GM23338 (cell line): ENCODE data around the gene ADRA1B. TPM values are rescaled to one million over a fixed set of nuclear protein-coding genes. Genes with fewer than 3 reads are reported as not detected.
A peak's percentile ranks its signal among the peaks of the same experiment; 100 is the strongest.

ENCODE experiments used
- ATAC-seq: fragments of 200-7000 bp; cut with Tn5 transposase; 3 replicates; pipeline ENCODE4 v1.9.1; 2020
- DNase-seq: peaks from one replicate; pipeline ENCODE4 v3.0.0-alpha.2; 2015; ENCODE audit warnings: low spot score
- H2AFZ ChIP-seq: fragments of 200-600 bp; sonication (generic); 2 replicates; pipeline ENCODE4 v1.8.0; 2016; ENCODE audit warnings: antibody characterized with exemption, mild to moderate bottlenecking, moderate library complexity
- H3F3A ChIP-seq: fragments of 200-600 bp; sonication (generic); replicated peaks from 2 replicates; pipeline ENCODE4 v1.8.0; 2017; ENCODE audit warnings: antibody characterized with exemption, mixed run types, low read depth
- H3K27ac ChIP-seq: fragments of 200-600 bp; sonication (generic); 2 replicates; pipeline ENCODE4 v1.6.1; 2016; ENCODE audit warnings: low read depth
- H3K27me3 ChIP-seq: fragments of 200-600 bp; sonication (generic); 2 replicates; pipeline ENCODE4 v1.8.0; 2016; ENCODE audit warnings: mild to moderate bottlenecking, mixed run types, moderate library complexity; ENCODE audit not compliant: insufficient read depth
- H3K36me3 ChIP-seq: fragments of 200-600 bp; sonication (generic); 2 replicates; pipeline ENCODE4 v1.8.0; 2016; ENCODE audit warnings: mild to moderate bottlenecking; ENCODE audit not compliant: insufficient read depth
- H3K4me1 ChIP-seq: fragments of 200-600 bp; sonication (generic); 2 replicates; pipeline ENCODE4 v1.8.0; 2016; ENCODE audit warnings: mild to moderate bottlenecking, moderate library complexity; ENCODE audit not compliant: insufficient read depth
- H3K4me2 ChIP-seq: fragments of 200-600 bp; sonication (generic); 2 replicates; pipeline ENCODE4 v1.7.1; 2017; ENCODE audit warnings: mixed run types
- H3K4me3 ChIP-seq: fragments of 200-600 bp; sonication (generic); 2 replicates; pipeline ENCODE4 v1.6.1; 2016; ENCODE audit warnings: mixed run types
- H3K79me2 ChIP-seq: fragments of 200-600 bp; sonication (generic); replicated peaks from 2 replicates; pipeline ENCODE4 v1.8.0; 2017; ENCODE audit warnings: mild to moderate bottlenecking; ENCODE audit not compliant: insufficient read depth
- H3K9me2 ChIP-seq: fragments of 200-600 bp; sonication (generic); 2 replicates; pipeline ENCODE4 v1.8.0; 2017; ENCODE audit not compliant: insufficient read depth
- H4K20me1 ChIP-seq: fragments of 200-600 bp; sonication (generic); replicated peaks from 2 replicates; pipeline ENCODE4 v1.8.0; 2017; ENCODE audit warnings: mild to moderate bottlenecking; ENCODE audit not compliant: insufficient read depth
- H3K27ac Mint-ChIP-seq: 2 replicates; pipeline ENCODE4 v1.8.0; 2020; ENCODE audit warnings: inconsistent platforms, mild to moderate bottlenecking, moderate library complexity, mixed read lengths
- H3K27me3 Mint-ChIP-seq: 3 replicates; pipeline ENCODE4 v1.8.0; 2022; ENCODE audit warnings: low read depth, mild to moderate bottlenecking, moderate library complexity, mixed read lengths, inconsistent platforms; ENCODE audit not compliant: insufficient read depth, poor library complexity
- H3K36me3 Mint-ChIP-seq: 3 replicates; pipeline ENCODE4 v1.8.0; 2021; ENCODE audit warnings: low read depth, mild to moderate bottlenecking, inconsistent platforms, moderate library complexity, mixed read lengths
- H3K4me1 Mint-ChIP-seq: 3 replicates; pipeline ENCODE4 v1.8.0; 2020; ENCODE audit warnings: mild to moderate bottlenecking, inconsistent platforms, mixed read lengths
- H3K4me3 Mint-ChIP-seq: 3 replicates; pipeline ENCODE4 v1.8.0; 2021; ENCODE audit warnings: moderate library complexity, mild to moderate bottlenecking, inconsistent platforms, mixed read lengths
- H3K9me3 Mint-ChIP-seq: 3 replicates; pipeline ENCODE4 v1.8.0; 2020; ENCODE audit warnings: moderate library complexity, mild to moderate bottlenecking, inconsistent platforms, mixed read lengths
- CREB1 ChIP-seq: fragments of 250-450 bp; sonication (Bioruptor Pico); IDR thresholded peaks from 2 replicates; pipeline ENCODE4 v1.5.0; 2020; ENCODE audit warnings: low read depth, mild to moderate bottlenecking, moderate library complexity
- CTCF ChIP-seq, 2 experiments: fragments of 200-600 bp in 1 of 2; sonication (generic) in 1 of 2; conservative IDR thresholded peaks; 2 replicates each; pipeline versions ENCODE4 v1.5.1 to v1.6.1; 2016 to 2017; ENCODE audit warnings: antibody characterized with exemption in 2 of 2, low read depth in 2 of 2, mild to moderate bottlenecking in 2 of 2, moderate library complexity in 1 of 2
- EZH2 ChIP-seq: fragments of 200-600 bp; sonication (generic); IDR thresholded peaks from one replicate; pipeline ENCODE4 v1.8.0; 2017; ENCODE audit warnings: antibody characterized with exemption, mild to moderate bottlenecking, low read depth; ENCODE audit not compliant: unreplicated experiment
- EZH2phosphoT487 ChIP-seq: fragments of 200-600 bp; sonication (generic); IDR thresholded peaks from one replicate; pipeline ENCODE4 v1.8.1; 2018; ENCODE audit warnings: antibody characterized with exemption; ENCODE audit not compliant: unreplicated experiment
- NANOG ChIP-seq: IDR thresholded peaks from 2 replicates; pipeline ENCODE4 v1.6.1; 2016; ENCODE audit warnings: antibody characterized with exemption, borderline replicate concordance
- POLR2AphosphoS5 ChIP-seq: IDR thresholded peaks from 2 replicates; pipeline ENCODE4 v1.6.1; 2016; ENCODE audit warnings: antibody characterized with exemption, low read depth
- ZNF331 ChIP-seq: fragments of 250-450 bp; sonication (Bioruptor Pico); IDR thresholded peaks from 2 replicates; pipeline ENCODE4 v1.5.0; 2020; ENCODE audit warnings: low read depth, mild to moderate bottlenecking, moderate library complexity
- ZNF462 ChIP-seq: fragments of 250-450 bp; sonication (Bioruptor Pico); IDR thresholded peaks from 2 replicates; pipeline ENCODE4 v1.5.0; 2020; ENCODE audit warnings: mild to moderate bottlenecking, moderate library complexity
- polyA plus RNA-seq: library from polyadenylated mRNA; unstranded; fragments of >200 nt; fragmentation: Nextera tagmentation; extraction: Ambion mirVana; gene quantifications from 2 replicates; pipeline ENCODE4 v1.2.1, GENCODE V29; 2016
- total RNA-seq: library from RNA; depleted of rRNA; stranded (reverse); fragments of >200 nt; shearing (Covaris generic); gene quantifications from 2 replicates; pipeline ENCODE4 v1.2.3, GENCODE V29; 2014

Gene ADRA1B
- total and polyA plus RNA-seq, 2 experiments from 2014 or later: not detected

DNA sequence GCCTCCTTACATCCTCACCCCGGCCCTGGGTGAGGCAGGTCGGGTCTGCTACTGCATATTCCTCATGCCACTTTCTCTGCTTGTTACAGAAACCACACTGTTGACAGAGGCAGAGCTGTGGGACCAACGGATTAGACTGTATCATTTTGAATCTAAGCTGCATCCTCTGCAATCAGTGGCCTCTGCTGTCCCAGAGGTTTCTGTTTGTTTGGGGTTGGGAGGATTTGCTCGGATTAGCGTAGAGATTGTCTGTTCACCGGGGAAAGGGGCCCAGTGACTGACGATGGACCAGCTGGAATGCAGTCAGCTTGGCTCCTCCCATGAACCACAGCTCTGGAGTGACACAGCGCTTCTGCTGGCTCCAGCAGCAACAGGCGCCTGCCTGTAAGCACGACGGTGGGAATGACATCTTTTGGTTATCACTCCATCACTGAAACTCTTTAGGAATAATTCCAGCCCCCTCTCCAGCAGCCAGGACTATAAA, 37.3 kb upstream of the ADRA1B start:
- H3K27me3 Mint-ChIP-seq: peaks cover 5% of the 10 kb centered on the region
- H2AFZ ChIP-seq: peak overlapping the region; percentile 97
- H3K79me2 ChIP-seq: no peaks in the 10 kb centered on the region
- H3K4me3 Mint-ChIP-seq: no peak overlapping the region
- H3K4me2 ChIP-seq: no peak overlapping the region
- no peaks in the 10 kb centered on the region for H3F3A ChIP-seq
- peaks cover 8% of the 10 kb centered on the region for H3K9me2 ChIP-seq
- H4K20me1 ChIP-seq: no peaks in the 10 kb centered on the region
- no peaks in the 10 kb centered on the region for H3K9me3 Mint-ChIP-seq
- H3K27ac ChIP-seq: no peak overlapping the region
- no peaks in the 10 kb centered on the region for H3K4me1 ChIP-seq
- ATAC-seq (peak; percentile 99), DNase-seq (peak; percentile 80)
- H3K27ac Mint-ChIP-seq: peak overlapping the region; percentile 67; the same call in 1 of the 2 replicates
- TF ChIP-seq POLR2AphosphoS5: no peak
- TF ChIP-seq CTCF (conservative IDR thresholded peaks at IDR 0.05; ENCODE audit: low read depth in 2 of 2): 0 out of 4 replicates have a peak, but pooled peaks of 1 of the 2 experiments have one; percentile 12
- no peaks in the 10 kb centered on the region for H3K36me3 Mint-ChIP-seq
- H3K4me1 Mint-ChIP-seq: peaks cover 10% of the 10 kb centered on the region
- no peaks in the 10 kb centered on the region for H3K27me3 ChIP-seq
- no peaks in the 10 kb centered on the region for H3K36me3 ChIP-seq
- no peak overlapping the region for H3K4me3 ChIP-seq

GRCh38 chr5:159880676-159881075, 35.6 kb upstream of the ADRA1B start:
- Histone ChIP-seq H3K36me3 (no peaks in the 10 kb centered on the region), H3K4me3 (no peak overlapping the region), H3K79me2 (no peaks in the 10 kb centered on the region), H3K4me1 (no peaks in the 10 kb centered on the region), H3F3A (no peaks in the 10 kb centered on the region), H4K20me1 (no peaks in the 10 kb centered on the region), H3K4me2 (no peak overlapping the region), H3K9me2 (peaks cover 8% of the 10 kb centered on the region), H2AFZ (no peak overlapping the region; the same call in 1 of the 2 replicates), H3K27me3 (no peaks in the 10 kb centered on the region), H3K27ac (no peak overlapping the region)
- H3K4me3 Mint-ChIP-seq: no peak overlapping the region
- no peak for ATAC-seq
- no peaks in the 10 kb centered on the region for H3K36me3 Mint-ChIP-seq
- H3K27ac Mint-ChIP-seq: no peak overlapping the region
- DNase-seq: no peak
- no peaks in the 10 kb centered on the region for H3K9me3 Mint-ChIP-seq
- H3K4me1 Mint-ChIP-seq: peaks cover 10% of the 10 kb centered on the region
- peaks cover 5% of the 10 kb centered on the region for H3K27me3 Mint-ChIP-seq
- no peak for TF ChIP-seq EZH2
- TF ChIP-seq ZNF462 (CRISPR knock-in tag): no peak
- TF ChIP-seq EZH2phosphoT487: no peak
- TF ChIP-seq NANOG: no peak
- no peak for TF ChIP-seq ZNF331
- TF ChIP-seq CTCF (conservative IDR thresholded peaks at IDR 0.05; ENCODE audit: low read depth in 2 of 2): no peak
- TF ChIP-seq CREB1: no peak
